Amniotic epithelial cell (primary cell): Measurements from ENCODE around the gene ZNF414.
"Not testable (repeated sequence)": the region's sequence is repeated elsewhere in the genome, so short reads cannot be mapped to it uniquely, and the experiment has no call there.

Experiments used
- DNase-seq: peaks from one replicate; pipeline ENCODE4 v3.0.0-alpha.2; 2010; ENCODE audit warnings: low read depth

ZNF414 gene

GRCh38 chr19:8513687-8514504, at the start of gene ZNF414:
ZNF414 (minus strand) TSS chr19:8514167; CDS start chr19:8514046, 121 bp downstream.
- DNase-seq = peak; percentile 95

- DNase-seq = no peak
Measured at GRCh38 chr19:8561075-8561764, 47.3 kb upstream of the ZNF414 start.

GRCh38 chr19:8558325-8558724, 44.4 kb upstream of the ZNF414 start:
- no peak for DNase-seq

GRCh38 chr19:8557642-8558238, 43.8 kb upstream of the ZNF414 start:
- no peak for DNase-seq

- not testable (repeated sequence) for DNase-seq
Measured at GRCh38 chr19:8553729-8554128, 39.8 kb upstream of the ZNF414 start.

GRCh38 chr19:8552810-8553209, 38.8 kb upstream of the ZNF414 start:
- DNase-seq = peak; percentile 43

GRCh38 chr19:8550070-8550469, 36.1 kb upstream of the ZNF414 start:
- no peak for DNase-seq

GRCh38 chr19:8545743-8546142, 31.8 kb upstream of the ZNF414 start:
- DNase-seq = no peak

- DNase-seq = no peak
Measured at GRCh38 chr19:8544168-8544567, 30.2 kb upstream of the ZNF414 start.

GRCh38 chr19:8539621-8540149, 25.7 kb upstream of the ZNF414 start:
- DNase-seq = no peak

GRCh38 chr19:8537099-8537498, 23.1 kb upstream of the ZNF414 start:
- DNase-seq = no peak

- no peak for DNase-seq
Measured at GRCh38 chr19:8536282-8536681, 22.3 kb upstream of the ZNF414 start.

GRCh38 chr19:8532225-8532624, 18.3 kb upstream of the ZNF414 start:
- DNase-seq = no peak

GRCh38 chr19:8531470-8531869, 17.5 kb upstream of the ZNF414 start:
- DNase-seq = no peak

GRCh38 chr19:8530061-8530679, 16.2 kb upstream of the ZNF414 start:
- DNase-seq = no peak

GRCh38 chr19:8529369-8530006, 15.5 kb upstream of the ZNF414 start:
- DNase-seq = no peak

GRCh38 chr19:8528500-8528899, 14.5 kb upstream of the ZNF414 start:
- no peak for DNase-seq

GRCh38 chr19:8526345-8527091, 12.6 kb upstream of the ZNF414 start:
- DNase-seq = peak; percentile 85

- no peak for DNase-seq
Measured at GRCh38 chr19:8525401-8525684, 11.4 kb upstream of the ZNF414 start.

- DNase-seq = no peak
Measured at GRCh38 chr19:8519388-8519787, 5.4 kb upstream of the ZNF414 start.

GRCh38 chr19:8518536-8518935, 4.6 kb upstream of the ZNF414 start:
- DNase-seq = no peak
